Suprapubic skin (tissue), 4 donors: ENCODE data around the gene WNT3. TPM values are rescaled to one million over a fixed set of nuclear protein-coding genes. Genes with fewer than 3 reads are reported as not detected.

Experiments used
- DNase-seq, 2 donors: peaks; one replicate each; pipeline ENCODE4 v3.0.0-alpha.2; 2019; ENCODE audit warnings: low spot score in 2 of 2
- H3K27ac ChIP-seq: fragments of 200-600 bp; sonication (generic); one replicate; pipeline ENCODE4 v1.5.1; 2019
- H3K27me3 ChIP-seq: fragments of 200-600 bp; sonication (generic); one replicate; pipeline ENCODE4 v1.5.1; 2019
- H3K36me3 ChIP-seq: fragments of 200-600 bp; sonication (generic); one replicate; pipeline ENCODE4 v1.5.1; 2019
- H3K4me1 ChIP-seq: fragments of 200-600 bp; sonication (generic); one replicate; pipeline ENCODE4 v1.5.1; 2019
- H3K4me3 ChIP-seq: fragments of 200-600 bp; sonication (generic); one replicate; pipeline ENCODE4 v1.5.1; 2019; ENCODE audit warnings: mild to moderate bottlenecking
- H3K9me3 ChIP-seq: fragments of 200-600 bp; sonication (generic); one replicate; pipeline ENCODE4 v1.5.1; 2019
- EP300 ChIP-seq: sonication (generic); formaldehyde crosslinking; IDR thresholded peaks from one replicate; pipeline ENCODE4 v1.6.1; 2017; ENCODE audit warnings: antibody characterized with exemption
- POLR2A ChIP-seq, 2 donors: fragments of 450-650 bp; IDR thresholded peaks; one replicate each; pipeline ENCODE4 v1.6.1; 2017; ENCODE audit warnings: antibody characterized with exemption in 2 of 2, mild to moderate bottlenecking in 2 of 2, moderate library complexity in 2 of 2
- POLR2AphosphoS5 ChIP-seq, 3 donors: sonication (generic); formaldehyde crosslinking; IDR thresholded peaks; one replicate each; pipeline ENCODE4 v1.6.1; 2017; ENCODE audit warnings: antibody characterized with exemption in 3 of 3
- WGBS: methylation state at CpG from one replicate; pipeline ENCODE4 v1.1.5; 2018; 5-methylcytosine and 5-hydroxymethylcytosine counted together
- total RNA-seq, 4 donors: library from RNA; depleted of rRNA; stranded (reverse); fragments of >200 nt; gene quantifications; one replicate each; pipeline ENCODE4 v1.1.0, GENCODE V29; 2016
- TF ChIP-seq, protein P1 (sequence below), 2 donors: fragments of 200-600 bp in 1 of 2; fragments of 450-650 bp in 1 of 2; sonication (generic) in 1 of 2; IDR thresholded peaks; one replicate each; pipeline ENCODE4 v1.5.1; 2016 to 2019; ENCODE audit warnings: antibody characterized with exemption in 2 of 2, mild to moderate bottlenecking in 1 of 2, moderate library complexity in 1 of 2

WNT3 gene
- total RNA-seq, 4 donors from 2014 or later, result 39.3 to 84.9 (median 61.7) TPM

DNA sequence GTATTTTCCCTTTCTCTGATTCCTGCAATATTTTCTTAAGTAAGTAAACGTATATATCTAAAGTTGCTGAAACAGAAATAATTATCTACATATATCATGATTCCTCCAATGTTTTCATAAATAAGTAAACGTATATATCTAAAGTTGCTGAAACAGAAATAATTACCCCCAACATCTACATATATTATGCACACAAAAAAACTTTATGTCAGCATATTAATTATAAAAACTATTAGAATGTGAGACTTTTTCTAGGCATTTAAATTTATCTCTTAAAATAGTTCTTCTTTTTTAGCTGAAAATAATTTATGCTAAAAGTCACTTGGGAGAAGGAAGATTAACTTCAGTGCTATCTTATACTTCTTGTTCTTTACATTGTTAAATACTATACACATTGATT lies 88.5 kb downstream of the WNT3 start:
- no peak overlapping the region for H3K4me3 ChIP-seq
- H3K4me1 ChIP-seq, result peaks cover 6% of the 10 kb centered on the region
- TF ChIP-seq POLR2AphosphoS5 (IDR thresholded peaks at IDR 0.05), result no peak
- TF ChIP-seq, protein P1, sequence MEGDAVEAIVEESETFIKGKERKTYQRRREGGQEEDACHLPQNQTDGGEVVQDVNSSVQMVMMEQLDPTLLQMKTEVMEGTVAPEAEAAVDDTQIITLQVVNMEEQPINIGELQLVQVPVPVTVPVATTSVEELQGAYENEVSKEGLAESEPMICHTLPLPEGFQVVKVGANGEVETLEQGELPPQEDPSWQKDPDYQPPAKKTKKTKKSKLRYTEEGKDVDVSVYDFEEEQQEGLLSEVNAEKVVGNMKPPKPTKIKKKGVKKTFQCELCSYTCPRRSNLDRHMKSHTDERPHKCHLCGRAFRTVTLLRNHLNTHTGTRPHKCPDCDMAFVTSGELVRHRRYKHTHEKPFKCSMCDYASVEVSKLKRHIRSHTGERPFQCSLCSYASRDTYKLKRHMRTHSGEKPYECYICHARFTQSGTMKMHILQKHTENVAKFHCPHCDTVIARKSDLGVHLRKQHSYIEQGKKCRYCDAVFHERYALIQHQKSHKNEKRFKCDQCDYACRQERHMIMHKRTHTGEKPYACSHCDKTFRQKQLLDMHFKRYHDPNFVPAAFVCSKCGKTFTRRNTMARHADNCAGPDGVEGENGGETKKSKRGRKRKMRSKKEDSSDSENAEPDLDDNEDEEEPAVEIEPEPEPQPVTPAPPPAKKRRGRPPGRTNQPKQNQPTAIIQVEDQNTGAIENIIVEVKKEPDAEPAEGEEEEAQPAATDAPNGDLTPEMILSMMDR (IDR thresholded peaks at IDR 0.05), result no peak
- no peak for TF ChIP-seq POLR2A (IDR thresholded peaks at IDR 0.05)
- no peak for TF ChIP-seq EP300
- H3K9me3 ChIP-seq, result no peaks in the 10 kb centered on the region
- no peak overlapping the region for H3K27ac ChIP-seq
- H3K27me3 ChIP-seq, result no peaks in the 10 kb centered on the region
- WGBS, result 72% methylated on average over 2 of the region's 2 CpGs
- no peak for DNase-seq
- H3K36me3 ChIP-seq, result peaks cover 19% of the 10 kb centered on the region

DNA sequence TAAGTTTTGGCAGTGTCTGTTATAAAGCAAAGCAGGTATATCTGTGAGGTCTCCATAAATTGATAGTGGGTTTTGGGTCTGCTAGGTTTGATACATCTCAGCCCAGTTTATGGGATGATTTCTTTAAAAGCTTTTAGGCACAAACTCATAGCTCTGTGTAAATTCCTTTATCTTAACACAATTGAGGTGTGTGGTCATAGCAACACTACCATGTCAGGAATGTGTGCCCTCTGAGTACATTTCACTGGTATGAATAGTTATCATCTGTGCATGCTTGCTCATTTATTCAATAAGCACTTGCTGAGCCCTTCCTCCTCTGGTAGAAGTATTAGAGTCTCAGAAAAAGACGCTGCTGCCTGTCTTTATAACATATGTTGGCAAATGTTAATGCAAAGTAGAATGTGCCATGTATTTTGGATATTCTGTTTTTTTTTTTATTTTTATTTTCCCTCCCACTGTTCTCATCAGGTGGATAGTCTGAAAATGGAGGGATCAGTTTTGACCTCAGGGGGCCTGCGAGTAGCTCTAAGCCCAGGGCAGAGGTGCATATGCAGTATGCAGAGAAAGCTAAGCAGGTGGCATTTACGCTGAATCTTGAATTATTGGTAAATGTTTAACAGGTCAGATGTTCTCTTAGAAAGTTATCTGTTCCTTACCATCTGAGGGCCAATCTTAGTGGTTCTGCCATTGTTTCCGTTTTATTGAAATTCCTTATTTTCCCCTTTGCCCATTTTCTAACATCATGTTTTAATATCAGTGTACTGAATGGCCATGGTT lies 90.7 kb downstream of the WNT3 start:
- 94% methylated on average over 4 of the region's 4 CpGs for WGBS
- H3K36me3 ChIP-seq, result peaks cover 19% of the 10 kb centered on the region

GRCh38 chr17:46726206-46726605 lies 92.3 kb downstream of the WNT3 start:
- no peak for TF ChIP-seq POLR2AphosphoS5 (IDR thresholded peaks at IDR 0.05)
- no peak for TF ChIP-seq POLR2A (IDR thresholded peaks at IDR 0.05)
- no peak for TF ChIP-seq EP300
- TF ChIP-seq, protein P1 (IDR thresholded peaks at IDR 0.05), result no peak
- 84% methylated on average over 3 of the region's 3 CpGs for WGBS
- Histone ChIP-seq H3K9me3 (no peaks in the 10 kb centered on the region), H3K36me3 (peaks cover 19% of the 10 kb centered on the region), H3K4me3 (no peak overlapping the region), H3K27me3 (no peaks in the 10 kb centered on the region), H3K27ac (no peak overlapping the region), H3K4me1 (peaks cover 4% of the 10 kb centered on the region)
- DNase-seq, result no peak

More for the DNA sequence above, 90.7 kb downstream of the WNT3 start:
- no peaks in the 10 kb centered on the region for H3K27me3 ChIP-seq
- TF ChIP-seq, protein P1 (IDR thresholded peaks at IDR 0.05), result no peak
- TF ChIP-seq EP300 (no peak), POLR2A (IDR thresholded peaks at IDR 0.05) (no peak), POLR2AphosphoS5 (IDR thresholded peaks at IDR 0.05) (no peak)
- no peak overlapping the region for H3K4me3 ChIP-seq
- no peaks in the 10 kb centered on the region for H3K4me1 ChIP-seq
- no peak overlapping the region for H3K27ac ChIP-seq
- H3K9me3 ChIP-seq, result no peaks in the 10 kb centered on the region
- no peak for DNase-seq

DNA sequence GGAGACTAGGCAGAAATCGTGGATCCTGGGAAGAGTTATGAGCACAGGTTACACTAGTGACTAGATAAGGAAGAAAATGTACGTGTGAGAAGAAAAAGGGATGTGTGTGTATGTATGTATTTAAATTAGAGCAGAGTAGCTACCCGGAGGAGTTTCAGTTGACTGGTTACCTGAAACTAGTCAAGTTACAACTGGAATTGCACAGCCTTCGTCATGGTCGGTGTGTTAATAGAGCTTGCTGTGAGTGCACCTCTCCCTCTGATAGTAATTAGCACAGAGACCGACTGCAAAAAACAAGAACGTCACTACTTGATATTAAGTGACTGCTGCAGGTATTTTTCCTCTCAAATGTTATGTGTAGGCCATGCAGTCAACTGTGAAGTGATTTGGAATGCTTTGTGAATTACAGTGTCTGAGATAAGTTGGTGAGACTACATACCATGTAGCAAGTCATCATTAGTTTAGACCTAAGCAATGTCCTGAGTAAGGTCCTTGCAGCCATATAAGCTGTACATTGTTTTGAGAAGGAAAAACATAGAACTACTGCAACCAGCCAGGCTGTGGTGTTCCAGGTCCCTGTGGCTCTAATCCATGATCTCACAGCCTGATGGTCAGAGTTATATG lies 95.7 kb downstream of the WNT3 start:
- Histone ChIP-seq H3K27ac (peak overlapping the region; percentile 51), H3K9me3 (no peaks in the 10 kb centered on the region), H3K36me3 (peaks cover 14% of the 10 kb centered on the region), H3K4me3 (no peak overlapping the region), H3K27me3 (no peaks in the 10 kb centered on the region), H3K4me1 (peaks cover 16% of the 10 kb centered on the region)
- TF ChIP-seq POLR2A (IDR thresholded peaks at IDR 0.05) (no peak), EP300 (no peak), POLR2AphosphoS5 (IDR thresholded peaks at IDR 0.05) (no peak)
- TF ChIP-seq, protein P1 (IDR thresholded peaks at IDR 0.05), result no peak
- 39% methylated on average over 7 of the region's 7 CpGs for WGBS
- no peak for DNase-seq

GRCh38 chr17:46720408-46720807 lies 98.1 kb downstream of the WNT3 start:
- peaks cover 15% of the 10 kb centered on the region for H3K36me3 ChIP-seq
- H3K27ac ChIP-seq, result no peak overlapping the region
- DNase-seq, result no peak
- WGBS, result 43% methylated on average over 5 of the region's 5 CpGs
- peaks cover 16% of the 10 kb centered on the region for H3K4me1 ChIP-seq
- no peaks in the 10 kb centered on the region for H3K9me3 ChIP-seq
- TF ChIP-seq POLR2A (IDR thresholded peaks at IDR 0.05), result no peak
- TF ChIP-seq EP300, result no peak
- TF ChIP-seq POLR2AphosphoS5 (IDR thresholded peaks at IDR 0.05), result no peak
- TF ChIP-seq, protein P1 (IDR thresholded peaks at IDR 0.05), result no peak
- no peak overlapping the region for H3K4me3 ChIP-seq
- no peaks in the 10 kb centered on the region for H3K27me3 ChIP-seq
